GM18519 (cell line): ENCODE data around the gene ATXN1.
"Not testable (repeated sequence)": the region's sequence is repeated elsewhere in the genome, so short reads cannot be mapped to it uniquely, and the experiment has no call there.

Experiments
- ATAC-seq: cut with Tn5 transposase; IDR thresholded peaks from one replicate; pipeline ENCODE4 v1.9.1; 2021; ENCODE audit warnings: mild to moderate bottlenecking, moderate library complexity; ENCODE audit not compliant: unreplicated experiment, low FRiP score

ATXN1 gene

DNA sequence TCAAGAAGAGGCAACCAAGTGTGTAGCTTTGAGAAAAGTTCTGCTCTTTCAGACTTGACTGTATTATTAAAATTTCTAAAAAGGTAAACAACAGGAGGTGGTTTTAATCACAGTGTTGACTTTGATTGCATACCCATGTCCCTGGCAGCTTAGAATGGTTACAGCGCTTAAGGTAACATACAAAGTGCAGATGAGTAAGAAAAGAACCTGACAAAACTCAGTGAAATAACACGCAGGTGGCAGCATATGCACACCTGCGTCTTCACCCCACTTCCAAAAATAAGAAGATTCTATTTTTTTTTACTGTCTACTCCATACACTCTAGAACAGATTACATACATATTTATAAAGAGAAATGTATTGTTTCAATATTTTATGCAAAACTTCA is 289.4 kb downstream of the ATXN1 start:
- no peak for ATAC-seq

DNA sequence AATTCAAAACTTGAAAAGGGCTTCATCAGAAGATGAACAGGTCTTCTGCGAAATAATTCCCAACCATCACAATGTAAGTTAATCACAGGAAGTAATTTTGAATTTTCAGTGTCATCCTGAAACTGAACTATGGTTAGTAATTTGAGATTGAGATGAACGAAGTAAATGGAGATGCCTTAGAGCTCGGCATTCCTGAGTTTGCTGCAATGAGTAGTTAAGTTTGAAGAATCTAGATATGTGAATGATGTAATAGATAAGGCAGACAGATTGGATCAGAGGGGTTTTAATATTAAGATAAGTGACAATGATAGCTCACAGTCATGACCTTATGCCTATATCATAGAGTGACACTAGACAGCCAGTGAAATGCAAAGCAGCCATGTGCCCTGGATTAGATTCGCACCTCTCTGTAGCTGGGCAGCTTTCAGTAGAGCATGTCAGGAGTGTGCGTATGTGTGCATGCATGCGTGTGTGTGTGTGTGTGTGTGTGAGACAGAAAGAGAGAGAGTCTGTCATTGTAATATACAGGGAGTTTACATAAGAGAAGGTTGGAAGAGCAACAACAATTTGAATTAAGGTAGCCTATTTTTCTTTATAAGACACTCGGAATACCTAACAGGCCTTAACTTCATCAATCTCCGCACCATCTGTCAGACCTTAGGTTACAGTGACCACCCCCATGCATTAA is 289.9 kb downstream of the ATXN1 start:
- peak; percentile 33 for ATAC-seq

- no peak for ATAC-seq
Observed at GRCh38 chr6:16470502-16471221, 290.6 kb downstream of the ATXN1 start.

- ATAC-seq, result no peak
Observed at GRCh38 chr6:16468991-16469615, 292.2 kb downstream of the ATXN1 start.

DNA sequence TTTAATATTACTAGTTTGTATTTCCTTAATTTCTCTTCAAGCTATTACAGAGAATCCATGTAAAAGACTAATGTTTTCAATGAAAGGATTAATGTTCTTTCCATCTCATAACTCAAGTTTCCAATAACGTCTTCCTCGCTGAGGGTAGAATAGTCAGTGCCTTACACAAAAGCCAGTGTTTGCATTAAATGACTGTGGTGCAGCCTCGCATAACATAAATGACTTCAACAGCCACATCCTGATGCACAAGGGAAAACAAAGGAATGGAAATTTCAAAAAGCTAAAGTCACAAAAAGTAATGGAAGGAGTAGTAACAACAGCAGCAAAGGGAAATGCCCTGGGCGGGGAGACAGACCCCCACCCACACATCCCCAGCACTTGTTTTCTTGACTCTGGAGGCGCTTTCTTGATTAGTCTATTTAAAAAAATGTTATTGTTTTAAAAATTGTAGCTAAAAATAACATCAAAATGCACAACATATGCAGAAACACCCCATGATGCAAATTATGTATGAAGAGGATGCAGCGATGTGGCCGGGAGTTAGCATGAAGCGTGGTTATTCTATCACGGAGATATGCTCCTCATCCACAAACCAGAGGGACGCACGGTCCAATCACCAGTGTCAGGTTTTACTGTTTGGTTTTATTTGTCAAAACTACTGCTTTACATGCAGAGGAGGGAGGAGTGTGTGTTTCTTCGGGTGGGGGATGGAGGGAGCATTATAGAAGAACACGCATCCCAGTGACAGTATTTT is 294.3 kb downstream of the ATXN1 start:
- ATAC-seq, result no peak

GRCh38 chr6:16464045-16464444 is 297.2 kb downstream of the ATXN1 start:
- no peak for ATAC-seq

GRCh38 chr6:16463246-16463645 is 298.0 kb downstream of the ATXN1 start:
- not testable (repeated sequence) for ATAC-seq

GRCh38 chr6:16461491-16461890 is 299.8 kb downstream of the ATXN1 start:
- no peak for ATAC-seq

DNA sequence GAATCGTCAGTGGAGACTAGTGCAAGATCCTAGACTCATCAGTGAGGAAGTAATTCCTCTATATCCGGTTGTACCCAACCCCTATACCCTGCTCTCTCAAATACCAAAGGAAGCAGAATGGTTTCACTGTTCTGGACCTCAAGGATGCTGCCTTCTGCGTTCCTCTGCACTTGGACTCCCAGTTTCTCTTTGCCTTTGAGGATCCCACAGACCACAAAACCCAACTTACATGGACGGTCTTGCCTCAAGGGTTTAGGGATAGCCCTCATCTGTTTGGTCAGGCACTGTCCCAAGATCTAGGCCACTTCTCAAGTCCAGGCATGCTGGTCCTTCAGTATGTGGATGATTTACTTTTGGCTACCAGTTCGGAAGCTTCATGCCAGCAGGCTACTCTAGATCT is 301.8 kb downstream of the ATXN1 start:
- not testable (repeated sequence) for ATAC-seq

- no peak for ATAC-seq
Observed at GRCh38 chr6:16452348-16452747, 308.9 kb downstream of the ATXN1 start.

GRCh38 chr6:16450821-16451220 is 310.4 kb downstream of the ATXN1 start:
- ATAC-seq, result no peak

DNA sequence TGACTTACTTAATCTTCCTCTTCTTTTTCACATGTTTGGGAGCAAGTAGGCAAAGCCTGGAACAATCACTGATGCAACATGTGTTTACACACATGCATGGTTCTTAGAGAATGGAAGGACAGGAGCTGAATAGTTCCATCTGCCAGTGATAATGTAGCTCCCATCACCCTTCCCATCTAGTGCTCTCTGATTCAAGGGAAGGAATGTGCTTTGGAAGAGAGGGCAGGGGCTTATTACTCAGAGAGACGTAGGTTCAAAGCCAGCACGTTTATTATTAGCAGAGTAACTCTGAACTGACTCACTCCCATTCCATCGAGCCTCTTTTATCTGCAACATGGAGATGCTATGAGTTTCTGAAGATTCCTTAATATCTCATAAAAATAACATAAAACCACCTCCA is 311.0 kb downstream of the ATXN1 start:
- no peak for ATAC-seq

GRCh38 chr6:16446273-16446672 is 315.0 kb downstream of the ATXN1 start:
- no peak for ATAC-seq

GRCh38 chr6:16442031-16442430 is 319.2 kb downstream of the ATXN1 start:
- ATAC-seq, result no peak

DNA sequence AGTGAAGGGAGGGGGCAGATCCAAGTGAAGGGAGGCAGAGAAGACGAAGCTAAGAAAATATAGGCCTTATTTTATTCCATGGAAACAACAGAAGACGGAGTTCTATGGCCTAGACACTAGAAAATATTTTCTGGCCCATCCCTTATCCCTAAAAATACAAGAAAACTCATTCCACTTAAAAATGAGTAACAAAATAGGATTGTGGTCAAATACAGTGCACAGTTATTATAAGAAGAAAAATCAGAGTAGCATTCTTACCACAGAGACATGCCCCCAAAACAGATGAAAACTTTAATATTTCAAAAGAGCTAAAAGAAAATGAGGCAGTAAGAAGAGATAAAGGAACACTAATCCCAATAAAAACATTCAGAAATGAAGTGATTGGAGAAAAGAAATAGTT is 320.0 kb downstream of the ATXN1 start:
- no peak for ATAC-seq

GRCh38 chr6:16440636-16441212 is 320.5 kb downstream of the ATXN1 start:
- ATAC-seq, result no peak

GRCh38 chr6:16438718-16439591 is 322.3 kb downstream of the ATXN1 start:
- ATAC-seq, result no peak

DNA sequence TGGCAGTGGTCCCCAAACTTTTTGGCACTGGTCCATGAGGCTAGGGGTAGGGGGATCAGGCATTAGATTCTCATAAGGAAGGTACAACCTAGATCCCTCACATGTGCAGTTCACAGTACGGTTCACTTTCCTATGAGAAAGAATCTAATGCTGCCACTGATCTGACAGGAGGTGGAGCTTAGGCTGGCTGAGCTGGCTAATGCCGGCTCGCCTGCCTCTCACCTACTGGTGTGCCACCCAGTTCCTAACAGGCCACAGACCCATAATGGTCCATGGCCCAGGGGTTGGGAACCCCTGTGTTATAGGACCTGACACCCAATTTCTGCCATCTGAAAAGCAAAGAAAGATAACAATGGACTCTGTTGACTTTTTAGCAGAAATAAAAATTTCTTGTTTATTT is 323.3 kb downstream of the ATXN1 start:
- no peak for ATAC-seq

GRCh38 chr6:16437095-16437494 is 324.2 kb downstream of the ATXN1 start:
- ATAC-seq, result no peak

GRCh38 chr6:16436550-16436949 is 324.7 kb downstream of the ATXN1 start:
- no peak for ATAC-seq
